ENCODE measurements around the gene CACHD1. TPM values are rescaled to one million over a fixed set of nuclear protein-coding genes. Genes with fewer than 3 reads are reported as not detected.

CACHD1 gene
- total and polyA plus RNA-seq, 12 donors, result 0.87 to 4.2 (median 2.4) TPM

- no peaks in the 10 kb centered on the region for H3K27me3 ChIP-seq
- no peak overlapping the region for H3K4me3 ChIP-seq
- H3K27ac ChIP-seq, result no peak overlapping the region
- ATAC-seq, result no peak
- no peaks in the 10 kb centered on the region for H3K9me3 ChIP-seq
- DNase-seq, result no peak
- H3K36me3 ChIP-seq, result no peaks in the 10 kb centered on the region
- intact Hi-C loops (cut with DNase I), result no loop called here
- H3K4me1 ChIP-seq, result no peaks in the 10 kb centered on the region
- TF ChIP-seq CTCF (IDR thresholded peaks at IDR 0.05), result no peak
- 87 to 97% methylated on average over 2 of the region's 2 CpGs for WGBS, 2 donors
These were observed 44.4 kb upstream of the CACHD1 start for GRCh38 chr1:64425521-64425920.

DNA sequence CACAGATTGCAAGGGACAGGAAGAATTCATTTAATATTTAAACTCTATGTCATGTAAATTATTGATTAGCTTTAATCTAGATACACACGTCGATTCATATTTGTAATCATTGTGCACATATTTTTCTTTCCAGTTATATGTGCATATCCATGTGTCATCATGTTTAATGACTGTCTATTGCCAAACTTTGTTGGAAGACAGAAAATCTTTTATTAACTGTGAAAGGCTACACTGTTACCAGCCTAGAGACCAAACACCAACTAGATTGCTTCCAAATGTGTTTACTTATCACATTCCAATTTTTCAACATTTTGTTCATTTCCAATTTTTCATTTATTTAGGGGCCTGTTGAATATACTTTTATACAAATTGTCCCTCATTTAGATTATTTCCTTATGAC, 43.2 kb upstream of the CACHD1 start:
- intact Hi-C loops (cut with DNase I), result no loop called here
- DNase-seq (no peak), ATAC-seq (no peak)
- Histone ChIP-seq H3K4me1 (no peaks in the 10 kb centered on the region), H3K27ac (no peak overlapping the region), H3K36me3 (no peaks in the 10 kb centered on the region), H3K9me3 (no peaks in the 10 kb centered on the region), H3K4me3 (no peak overlapping the region), H3K27me3 (no peaks in the 10 kb centered on the region)
- no peak for TF ChIP-seq CTCF (IDR thresholded peaks at IDR 0.05)
- 87 to 90% methylated on average over 2 of the region's 2 CpGs for WGBS, 2 donors

DNA sequence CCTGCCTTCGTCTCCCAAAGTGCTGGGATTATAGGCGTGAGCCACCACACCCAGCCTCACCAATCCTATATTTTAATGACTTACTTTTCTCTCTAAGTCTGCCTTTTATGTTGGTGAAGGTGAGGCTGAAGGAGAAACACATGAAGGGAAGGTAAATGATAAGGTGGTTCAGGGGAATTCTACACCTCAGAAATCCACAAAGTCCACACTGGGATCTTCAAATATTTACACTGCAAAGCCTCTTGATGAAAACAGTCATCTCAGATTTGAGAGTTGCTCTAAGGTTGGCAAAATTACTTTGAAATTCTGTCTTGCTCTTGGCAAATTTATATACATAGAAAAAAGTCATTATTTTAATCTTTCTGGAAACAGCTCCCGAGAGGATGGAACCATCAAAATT, 42.0 kb upstream of the CACHD1 start:
- Histone ChIP-seq H3K27me3 (no peaks in the 10 kb centered on the region), H3K27ac (no peak overlapping the region), H3K36me3 (no peaks in the 10 kb centered on the region), H3K9me3 (no peaks in the 10 kb centered on the region), H3K4me1 (no peaks in the 10 kb centered on the region), H3K4me3 (no peak overlapping the region)
- 63 to 81% methylated on average over 3 of the region's 3 CpGs for WGBS, 2 donors
- DNase-seq (no peak), ATAC-seq (no peak)
- intact Hi-C loops (cut with DNase I), result no loop called here
- TF ChIP-seq CTCF (IDR thresholded peaks at IDR 0.05), result no peak

GRCh38 chr1:64433308-64433707, 36.6 kb upstream of the CACHD1 start:
- no peak for DNase-seq
- no peaks in the 10 kb centered on the region for H3K36me3 ChIP-seq

More at GRCh38 chr1:64433308-64433707, 36.6 kb upstream of the CACHD1 start:
- no peak for ATAC-seq
- H3K9me3 ChIP-seq, result no peaks in the 10 kb centered on the region
- H3K27ac ChIP-seq, result no peak overlapping the region
- H3K4me3 ChIP-seq, result no peak overlapping the region
- no peaks in the 10 kb centered on the region for H3K27me3 ChIP-seq
- TF ChIP-seq CTCF (IDR thresholded peaks at IDR 0.05), result no peak
- 91 to 92% methylated on average over 5 of the region's 5 CpGs for WGBS, 2 donors
- intact Hi-C loops (cut with DNase I), result no loop called here
- H3K4me1 ChIP-seq, result no peaks in the 10 kb centered on the region
